OCI-LY3 (cell line): ENCODE data around the gene CCDC172.

Experiments
- CTCF ChIP-seq: fragments of 200-600, 300-600 bp; sonication (generic); IDR thresholded peaks from 2 replicates; pipeline ENCODE4 v1.5.1; 2014; ENCODE audit warnings: antibody characterized with exemption, low read length, low read depth
- EZH2phosphoT487 ChIP-seq: fragments of 200-600 bp; shearing (Covaris generic); IDR thresholded peaks from 2 replicates; pipeline ENCODE4 v1.6.1; 2018; ENCODE audit warnings: antibody characterized with exemption, mixed run types, low read depth

DNA sequence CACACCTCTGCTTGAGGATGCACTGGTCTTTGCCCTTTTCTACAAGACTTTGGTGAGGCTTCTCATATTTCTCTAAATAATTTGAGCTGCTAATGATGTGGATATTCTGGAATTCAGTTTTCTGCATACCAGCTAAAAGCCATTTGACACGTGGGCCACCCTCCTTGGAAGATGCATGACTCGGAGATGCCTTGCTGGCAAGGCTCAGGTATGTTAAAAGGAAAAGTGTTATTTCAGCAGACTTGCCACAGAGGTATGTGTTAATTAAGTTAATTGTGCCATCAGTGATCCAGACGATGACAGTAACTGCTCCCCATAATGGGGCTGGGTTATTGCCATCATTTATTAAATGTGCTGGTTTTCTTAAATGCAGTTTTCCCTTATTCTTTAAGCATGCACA is 42.5 kb upstream of the CCDC172 start:
- TF ChIP-seq CTCF, result no peak
- no peak for TF ChIP-seq EZH2phosphoT487
